ENCODE results near the gene OR13A1. TPM values are rescaled to one million over a fixed set of nuclear protein-coding genes. Genes with fewer than 3 reads are reported as not detected.
"Not testable (repeated sequence)": the region's sequence is repeated elsewhere in the genome, so short reads cannot be mapped to it uniquely, and the experiment has no call there.

OR13A1 gene
- total RNA-seq (2021) (not detected in 2 replicates), Bru-seq, nascent RNA (percentile 6 among the genes with signal in this experiment), BruChase-seq, experiment 1, labeled RNA remaining after a 2-hour chase (percentile 22 among the genes with signal in this experiment), BruChase-seq, experiment 2, labeled RNA remaining after a 6-hour chase (percentile 22 among the genes with signal in this experiment)
- long read RNA-seq, partial matches to known transcripts = 0 of 1 reads
- long read RNA-seq, other reads (novel, unspliced or antisense) = 1 of 1 reads

- intact Hi-C loops (cut with micrococcal nuclease; ENCODE audit: unreplicated experiment) = no loop called here
- no peak within 1 kb of the TSS for H3K4me3 ChIP-seq (ENCODE audit: low read depth, low read length, poor library complexity, severe bottlenecking)
- CTCF ChIA-PET = no interaction called here
- H3K4me1 ChIP-seq (ENCODE audit: insufficient read depth, low read length, poor library complexity, severe bottlenecking) = no peaks in the 10 kb centered on the region
- H3K27ac ChIP-seq (ENCODE audit: low read depth, low read length, poor library complexity, severe bottlenecking) = no peak within 1 kb of the TSS
- POLR2A ChIA-PET (ENCODE audit: low non-redundant PET) = no interaction called here
- no peaks in the 10 kb centered on the region for H3K36me3 ChIP-seq (ENCODE audit: insufficient read depth, low read length, poor library complexity, severe bottlenecking)
- no peak for DNase-seq (ENCODE audit: low spot score)
- no peak for TF ChIP-seq CTCF (conservative IDR thresholded peaks at IDR 0.05; ENCODE audit: low read depth, low read length)
- no peaks in the 10 kb centered on the region for H3K9me3 ChIP-seq (ENCODE audit: low read depth, low read length, poor library complexity, severe bottlenecking)
- BruUV-seq (replicated peaks) = no TSS peak
- no peaks in the 10 kb centered on the region for H3K27me3 ChIP-seq (replicated peaks; ENCODE audit: insufficient read depth, low read depth, low read length, poor library complexity)
Observed at GRCh38 chr10:45315508-45315907, at the start of gene OR13A1. Gene OR13A1 (minus strand): TSS chr10:45315608. CDS start chr10:45304422, 11,186 bp downstream.

GRCh38 chr10:45361983-45362799 lies 46.8 kb upstream of the OR13A1 start:
- POLR2A ChIA-PET (ENCODE audit: low non-redundant PET) = not testable (repeated sequence)

GRCh38 chr10:45358961-45359360 lies 43.6 kb upstream of the OR13A1 start:
- H3K36me3 ChIP-seq (ENCODE audit: insufficient read depth, low read length, poor library complexity, severe bottlenecking); H3K4me3 ChIP-seq (ENCODE audit: low read depth, low read length, poor library complexity, severe bottlenecking); H3K4me1 ChIP-seq (ENCODE audit: insufficient read depth, low read length, poor library complexity, severe bottlenecking); POLR2A ChIA-PET (ENCODE audit: low non-redundant PET); DNase-seq (ENCODE audit: low spot score); BruUV-seq (replicated peaks); CTCF ChIA-PET; H3K9me3 ChIP-seq (ENCODE audit: low read depth, low read length, poor library complexity, severe bottlenecking); H3K27ac ChIP-seq (ENCODE audit: low read depth, low read length, poor library complexity, severe bottlenecking); intact Hi-C loops (cut with micrococcal nuclease; ENCODE audit: unreplicated experiment): not testable (repeated sequence)
- peaks cover 13% of the 10 kb centered on the region for H3K27me3 ChIP-seq (replicated peaks; ENCODE audit: insufficient read depth, low read depth, low read length, poor library complexity)

More at GRCh38 chr10:45361983-45362799, 46.8 kb upstream of the OR13A1 start:
- H3K4me3 ChIP-seq (ENCODE audit: low read depth, low read length, poor library complexity, severe bottlenecking); DNase-seq (ENCODE audit: low spot score); BruUV-seq (replicated peaks); H3K4me1 ChIP-seq (ENCODE audit: insufficient read depth, low read length, poor library complexity, severe bottlenecking); H3K27me3 ChIP-seq (replicated peaks; ENCODE audit: insufficient read depth, low read depth, low read length, poor library complexity); H3K36me3 ChIP-seq (ENCODE audit: insufficient read depth, low read length, poor library complexity, severe bottlenecking); intact Hi-C loops (cut with micrococcal nuclease; ENCODE audit: unreplicated experiment); H3K27ac ChIP-seq (ENCODE audit: low read depth, low read length, poor library complexity, severe bottlenecking); H3K9me3 ChIP-seq (ENCODE audit: low read depth, low read length, poor library complexity, severe bottlenecking); CTCF ChIA-PET: not testable (repeated sequence)

GRCh38 chr10:45355494-45355893 lies 40.1 kb upstream of the OR13A1 start:
- intact Hi-C loops (cut with micrococcal nuclease; ENCODE audit: unreplicated experiment) = no loop called here
- no peaks in the 10 kb centered on the region for H3K36me3 ChIP-seq (ENCODE audit: insufficient read depth, low read length, poor library complexity, severe bottlenecking)
- no peak overlapping the region for H3K4me3 ChIP-seq (ENCODE audit: low read depth, low read length, poor library complexity, severe bottlenecking)
- no peak overlapping the region for H3K27ac ChIP-seq (ENCODE audit: low read depth, low read length, poor library complexity, severe bottlenecking)
- no peak for DNase-seq (ENCODE audit: low spot score)
- ChIA-PET POLR2A (ENCODE audit: low non-redundant PET) (no interaction called here), CTCF (no interaction called here)
- H3K9me3 ChIP-seq (ENCODE audit: low read depth, low read length, poor library complexity, severe bottlenecking) = no peaks in the 10 kb centered on the region
- peaks cover 14% of the 10 kb centered on the region for H3K27me3 ChIP-seq (replicated peaks; ENCODE audit: insufficient read depth, low read depth, low read length, poor library complexity)
- TF ChIP-seq EZH2 (IDR thresholded peaks at IDR 0.05; ENCODE audit: borderline replicate concordance, low read depth, low read length, poor library complexity, severe bottlenecking) = no peak
- TF ChIP-seq CTCF (conservative IDR thresholded peaks at IDR 0.05; ENCODE audit: low read depth, low read length) = no peak
- no TSS peak for BruUV-seq (replicated peaks)
- H3K4me1 ChIP-seq (ENCODE audit: insufficient read depth, low read length, poor library complexity, severe bottlenecking) = no peaks in the 10 kb centered on the region
